Spleen (tissue), 7 donors: ENCODE measurements around the gene CES4A.

Source experiments
- POLR2A ChIP-seq, 3 donors: fragments of 450-650 bp; IDR thresholded peaks; one replicate each; pipeline ENCODE4 v1.5.1; 2017; ENCODE audit warnings: antibody characterized with exemption in 3 of 3, mild to moderate bottlenecking in 1 of 3
- POLR2AphosphoS5 ChIP-seq, 3 donors: sonication (generic); formaldehyde crosslinking; IDR thresholded peaks; one replicate each; pipeline ENCODE4 v1.5.1; 2017; ENCODE audit warnings: antibody characterized with exemption in 3 of 3
- TF ChIP-seq, protein P1 (sequence below), 11 experiments: fragments of 200-600 bp in 7 of 11; fragments of 450-650 bp in 4 of 11; sonication (generic) in 4 of 11; IDR thresholded peaks in 8 of 11; conservative IDR thresholded peaks in 3 of 11; 1 replicate in 7 of 11; 2 replicates in 4 of 11; pipeline versions ENCODE4 v1.4.0 to v1.8.0; 2016 to 2021; ENCODE audit warnings: antibody characterized with exemption in 11 of 11, inconsistent platforms in 4 of 11, mild to moderate bottlenecking in 1 of 11
- donor health status: DM: no; HTN: no; CAD: no; lungs with moderate emphysema.
- donor health status: DM: no; HTN: no; CAD: no.
- donor health status: DM: no; HTN: no; CAD: no.

DNA sequence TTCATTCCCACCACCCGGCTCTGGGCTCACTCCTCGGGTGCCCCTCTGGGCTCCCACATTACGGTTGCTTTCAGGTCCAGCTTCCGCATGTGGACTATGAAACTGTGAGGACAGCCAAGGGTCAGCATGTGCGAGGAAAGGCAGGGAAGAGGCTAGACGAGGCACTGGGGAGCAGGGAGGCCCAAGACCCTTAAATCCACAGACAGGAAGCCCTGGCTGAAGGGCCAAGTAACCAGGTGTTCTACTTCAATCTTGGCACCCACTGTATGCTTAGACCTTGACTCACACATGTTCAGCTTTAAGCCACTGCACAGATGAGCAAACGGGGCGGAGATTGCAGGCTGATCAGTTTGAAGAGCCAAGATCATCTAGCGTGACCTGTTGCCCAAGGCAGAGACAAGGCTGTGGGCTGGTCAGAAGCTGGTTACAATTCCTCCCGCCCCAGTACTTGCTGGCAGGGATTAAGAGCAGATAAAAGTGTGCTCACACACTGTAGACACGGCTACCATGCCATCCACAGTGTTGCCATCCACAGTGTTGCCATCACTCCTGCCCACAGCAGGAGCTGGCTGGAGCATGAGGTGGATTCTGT lies at the start of gene CES4A:
- TF ChIP-seq, protein P1, sequence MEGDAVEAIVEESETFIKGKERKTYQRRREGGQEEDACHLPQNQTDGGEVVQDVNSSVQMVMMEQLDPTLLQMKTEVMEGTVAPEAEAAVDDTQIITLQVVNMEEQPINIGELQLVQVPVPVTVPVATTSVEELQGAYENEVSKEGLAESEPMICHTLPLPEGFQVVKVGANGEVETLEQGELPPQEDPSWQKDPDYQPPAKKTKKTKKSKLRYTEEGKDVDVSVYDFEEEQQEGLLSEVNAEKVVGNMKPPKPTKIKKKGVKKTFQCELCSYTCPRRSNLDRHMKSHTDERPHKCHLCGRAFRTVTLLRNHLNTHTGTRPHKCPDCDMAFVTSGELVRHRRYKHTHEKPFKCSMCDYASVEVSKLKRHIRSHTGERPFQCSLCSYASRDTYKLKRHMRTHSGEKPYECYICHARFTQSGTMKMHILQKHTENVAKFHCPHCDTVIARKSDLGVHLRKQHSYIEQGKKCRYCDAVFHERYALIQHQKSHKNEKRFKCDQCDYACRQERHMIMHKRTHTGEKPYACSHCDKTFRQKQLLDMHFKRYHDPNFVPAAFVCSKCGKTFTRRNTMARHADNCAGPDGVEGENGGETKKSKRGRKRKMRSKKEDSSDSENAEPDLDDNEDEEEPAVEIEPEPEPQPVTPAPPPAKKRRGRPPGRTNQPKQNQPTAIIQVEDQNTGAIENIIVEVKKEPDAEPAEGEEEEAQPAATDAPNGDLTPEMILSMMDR (IDR thresholded peaks at IDR 0.05 in 8 of 11, conservative IDR thresholded peaks at IDR 0.05 in 3 of 11) = no peak
- TF ChIP-seq POLR2A (IDR thresholded peaks at IDR 0.05) (no peak), POLR2AphosphoS5 (IDR thresholded peaks at IDR 0.05) (no peak)
